ENCODE results near the gene KCTD8.

KCTD8 gene

DNA sequence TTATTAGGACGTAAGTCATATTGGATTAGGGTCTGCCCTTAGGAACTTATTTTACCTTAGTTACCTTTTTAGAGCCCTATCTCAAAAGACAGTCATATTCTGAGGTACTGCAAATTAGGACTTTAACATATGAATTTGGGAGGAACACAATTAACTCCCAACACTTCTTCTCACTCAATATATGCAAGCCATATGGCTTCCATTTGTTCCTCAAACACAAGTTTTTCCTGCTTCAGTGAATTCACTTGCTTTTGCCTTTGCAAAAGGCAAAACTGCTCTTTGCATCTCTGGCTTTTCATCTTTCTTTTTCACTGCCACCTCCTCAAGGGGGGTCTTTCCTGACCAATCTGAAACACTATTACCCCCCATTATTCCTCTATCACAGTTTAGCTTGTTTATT lies 220.3 kb downstream of the KCTD8 start:
- in situ Hi-C loops (cut with HindIII; ENCODE audit: low sequenced_read_pairs): no loop called here

DNA sequence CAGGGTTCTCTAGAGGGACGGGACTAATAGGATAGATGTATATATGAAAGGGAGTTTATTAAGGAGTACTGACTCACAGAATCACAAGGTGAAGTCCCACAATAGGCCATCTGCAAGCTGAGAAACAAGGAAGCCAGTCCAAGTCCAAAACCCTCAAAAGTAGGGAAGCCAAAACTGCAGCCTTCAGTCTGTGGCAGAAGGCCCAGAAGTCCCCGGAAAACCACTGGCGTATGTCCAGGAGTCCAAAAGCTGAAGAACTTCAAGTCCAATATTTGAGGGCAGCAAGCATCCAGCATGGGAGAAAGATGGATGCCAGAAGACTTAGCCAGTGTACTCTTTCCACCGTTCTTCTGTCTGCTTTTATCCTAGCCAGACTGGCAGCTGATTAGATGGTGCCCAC lies 227.2 kb downstream of the KCTD8 start:
- H3K4me3 ChIP-seq (ENCODE audit: low read depth, low read length): no peak overlapping the region
- in situ Hi-C loops (cut with HindIII; ENCODE audit: low sequenced_read_pairs): no loop called here
- DNase-seq (ENCODE audit: low read depth): no peak
- TF ChIP-seq, protein P1, sequence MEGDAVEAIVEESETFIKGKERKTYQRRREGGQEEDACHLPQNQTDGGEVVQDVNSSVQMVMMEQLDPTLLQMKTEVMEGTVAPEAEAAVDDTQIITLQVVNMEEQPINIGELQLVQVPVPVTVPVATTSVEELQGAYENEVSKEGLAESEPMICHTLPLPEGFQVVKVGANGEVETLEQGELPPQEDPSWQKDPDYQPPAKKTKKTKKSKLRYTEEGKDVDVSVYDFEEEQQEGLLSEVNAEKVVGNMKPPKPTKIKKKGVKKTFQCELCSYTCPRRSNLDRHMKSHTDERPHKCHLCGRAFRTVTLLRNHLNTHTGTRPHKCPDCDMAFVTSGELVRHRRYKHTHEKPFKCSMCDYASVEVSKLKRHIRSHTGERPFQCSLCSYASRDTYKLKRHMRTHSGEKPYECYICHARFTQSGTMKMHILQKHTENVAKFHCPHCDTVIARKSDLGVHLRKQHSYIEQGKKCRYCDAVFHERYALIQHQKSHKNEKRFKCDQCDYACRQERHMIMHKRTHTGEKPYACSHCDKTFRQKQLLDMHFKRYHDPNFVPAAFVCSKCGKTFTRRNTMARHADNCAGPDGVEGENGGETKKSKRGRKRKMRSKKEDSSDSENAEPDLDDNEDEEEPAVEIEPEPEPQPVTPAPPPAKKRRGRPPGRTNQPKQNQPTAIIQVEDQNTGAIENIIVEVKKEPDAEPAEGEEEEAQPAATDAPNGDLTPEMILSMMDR (IDR thresholded peaks at IDR 0.05; ENCODE audit: low read depth, low read length, missing control alignments): no peak

More for the DNA sequence above, 220.3 kb downstream of the KCTD8 start:
- no peak for DNase-seq (ENCODE audit: low read depth)
- TF ChIP-seq, protein P1 (IDR thresholded peaks at IDR 0.05; ENCODE audit: low read depth, low read length, missing control alignments): no peak
- H3K4me3 ChIP-seq (ENCODE audit: low read depth, low read length): no peak overlapping the region

DNA sequence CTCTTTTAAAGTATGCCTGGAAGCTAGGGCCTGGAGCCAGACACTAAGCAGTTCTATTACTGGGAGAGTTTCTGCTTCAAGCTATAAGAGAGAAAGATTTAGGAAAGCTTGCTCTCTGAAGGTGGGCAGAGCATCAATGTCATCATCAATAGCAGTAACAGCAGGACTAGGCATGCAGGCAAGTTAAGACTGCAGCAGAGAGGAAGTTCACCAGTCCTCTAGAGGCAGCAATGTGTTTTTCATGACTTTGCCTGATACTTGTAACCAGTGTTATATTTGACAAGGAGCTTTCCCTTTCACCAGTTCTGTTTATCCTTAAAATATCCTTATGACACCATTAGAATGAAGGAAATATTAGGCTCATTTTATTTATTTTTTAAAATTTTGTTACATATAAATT lies 237.9 kb downstream of the KCTD8 start:
- H3K4me3 ChIP-seq (ENCODE audit: low read depth, low read length): no peak overlapping the region
- no peak for DNase-seq (ENCODE audit: low read depth)
- TF ChIP-seq, protein P1 (IDR thresholded peaks at IDR 0.05; ENCODE audit: low read depth, low read length, missing control alignments): no peak
- in situ Hi-C loops (cut with HindIII; ENCODE audit: low sequenced_read_pairs): no loop called here

DNA sequence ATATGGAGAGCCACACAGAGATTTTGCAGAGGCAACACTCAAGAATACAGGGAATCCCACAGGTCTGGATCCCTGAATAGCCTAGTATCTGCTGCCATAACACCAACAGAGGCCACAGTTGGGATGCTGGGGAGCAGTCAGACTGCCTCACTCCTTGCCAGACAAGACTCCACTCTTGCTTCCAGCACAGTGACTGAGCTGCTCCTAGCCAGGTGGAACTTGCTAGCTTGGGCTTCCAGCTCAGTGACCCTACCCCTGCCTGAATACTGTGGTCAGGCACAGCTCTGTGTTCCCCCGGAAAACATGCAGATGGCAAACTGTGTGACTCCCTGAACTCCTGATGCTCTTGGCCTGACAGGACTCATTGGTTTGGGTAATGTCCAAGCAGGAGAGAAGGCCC lies 251.8 kb downstream of the KCTD8 start:
- DNase-seq (ENCODE audit: low read depth): no peak
- in situ Hi-C loops (cut with HindIII; ENCODE audit: low sequenced_read_pairs): no loop called here
- TF ChIP-seq, protein P1 (IDR thresholded peaks at IDR 0.05; ENCODE audit: low read depth, low read length, missing control alignments): no peak
- no peak overlapping the region for H3K4me3 ChIP-seq (ENCODE audit: low read depth, low read length)

DNA sequence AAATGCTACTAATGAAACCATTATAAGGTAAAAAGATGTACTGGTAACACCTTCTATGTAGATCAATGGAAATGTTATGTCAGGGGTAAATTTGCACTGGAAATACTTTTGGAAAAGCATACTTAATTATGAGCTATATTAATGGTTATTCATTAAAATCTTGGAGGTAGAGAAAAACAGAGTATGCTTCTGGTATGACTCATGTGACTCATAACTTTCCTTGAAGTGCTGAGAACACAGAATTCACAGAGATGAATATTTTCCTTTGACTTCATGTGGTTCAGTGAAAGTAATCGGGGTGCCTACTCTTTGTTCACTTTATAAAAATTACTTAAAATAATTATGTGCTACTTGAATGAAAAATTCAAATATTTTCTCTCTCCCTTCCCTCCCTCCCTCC lies 254.2 kb downstream of the KCTD8 start:
- TF ChIP-seq, protein P1 (IDR thresholded peaks at IDR 0.05; ENCODE audit: low read depth, low read length, missing control alignments): no peak
- in situ Hi-C loops (cut with HindIII; ENCODE audit: low sequenced_read_pairs): no loop called here
- no peak for DNase-seq (ENCODE audit: low read depth)
- no peak overlapping the region for H3K4me3 ChIP-seq (ENCODE audit: low read depth, low read length)

DNA sequence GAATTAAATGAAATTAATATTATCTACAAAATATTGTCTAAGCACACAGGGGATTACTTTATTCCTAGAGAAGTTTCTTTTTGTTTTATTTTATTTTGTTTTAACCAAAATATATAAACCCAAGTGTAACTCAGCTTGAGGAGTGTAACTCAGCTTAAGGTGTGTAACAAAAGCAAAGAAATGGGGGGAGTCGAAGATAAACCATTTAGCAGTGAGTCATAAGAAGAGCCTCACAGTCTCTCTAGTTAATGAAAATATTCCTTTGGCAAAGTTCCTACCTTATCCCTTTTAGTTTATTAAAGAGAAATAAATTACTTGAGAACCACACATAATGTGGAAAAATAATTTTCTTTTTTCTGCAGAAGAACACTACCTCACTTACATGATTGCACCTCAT lies 261.8 kb downstream of the KCTD8 start:
- no peak for DNase-seq (ENCODE audit: low read depth)
- in situ Hi-C loops (cut with HindIII; ENCODE audit: low sequenced_read_pairs): no loop called here
- TF ChIP-seq, protein P1 (IDR thresholded peaks at IDR 0.05; ENCODE audit: low read depth, low read length, missing control alignments): no peak
- H3K4me3 ChIP-seq (ENCODE audit: low read depth, low read length): no peak overlapping the region

Measured in astrocyte of the cerebellum (primary cell).